Endothelial cell of umbilical vein (primary cell): Measurements from ENCODE around the gene IGSF9B. TPM values are rescaled to one million over a fixed set of nuclear protein-coding genes. Genes with fewer than 3 reads are reported as not detected.

ENCODE experiments used
- BruUV-seq: library from RNA; stranded (reverse); fragments of 400-500 nt; replicated peaks from 2 replicates; lab custom pipeline; 2021; lab: Mats Ljungman, UMichigan
- CTCF ChIA-PET: fragments of 300-600, 350-600 bp; sonication (Branson Sonifier 250); formaldehyde crosslinking; loops from one replicate; lab custom pipeline; 2021; ENCODE audit warnings: antibody characterized with exemption, inconsistent platforms; lab: Charles Lee
- POLR2A ChIA-PET: fragments of 300-600, 350-600 bp; sonication (Branson Sonifier 250); formaldehyde crosslinking; loops from one replicate; lab custom pipeline; 2021; ENCODE audit warnings: antibody characterized with exemption, inconsistent platforms; lab: Charles Lee
- DNase-seq: peaks from one replicate; pipeline ENCODE4 v3.0.0-alpha.2; 2011; ENCODE audit warnings: low read depth, low spot score
- FAIRE-seq: peaks from 2 replicates; lab custom pipeline; 2011; peaks lifted over from hg19 to GRCh38; lab: Jason Lieb, UNC
- H2AFZ ChIP-seq: 2 replicates; pipeline ENCODE4 v1.6.0; 2012; ENCODE audit warnings: low read depth, low read length, control low read depth, inconsistent platforms
- H3K27ac ChIP-seq: 2 replicates; pipeline ENCODE4 v1.5.1; 2011; ENCODE audit warnings: low read depth, mild to moderate bottlenecking, control low read depth, low read length, moderate library complexity; ENCODE audit not compliant: insufficient read depth
- H3K27me3 ChIP-seq, 2 experiments: 2 replicates each; pipeline versions ENCODE4 v1.6.0 to v1.6.1; 2011; ENCODE audit warnings: low read length in 2 of 2, mixed read lengths in 1 of 2; ENCODE audit not compliant: control insufficient read depth in 2 of 2, insufficient read depth in 2 of 2
- H3K36me3 ChIP-seq, 2 experiments: 2 replicates in 1 of 2; 3 replicates in 1 of 2; pipeline ENCODE4 v1.5.1; 2011; ENCODE audit warnings: low read length in 2 of 2, mild to moderate bottlenecking in 1 of 2, moderate library complexity in 1 of 2; ENCODE audit not compliant: control insufficient read depth in 2 of 2, insufficient read depth in 2 of 2; ENCODE audit errors: extremely low read depth in 1 of 2
- H3K4me1 ChIP-seq: 3 replicates; pipeline ENCODE4 v1.5.1; 2011; ENCODE audit warnings: mild to moderate bottlenecking, low read length; ENCODE audit not compliant: control insufficient read depth, insufficient read depth; ENCODE audit errors: extremely low read depth
- H3K4me2 ChIP-seq: 2 replicates; pipeline ENCODE4 v1.6.1; 2011; ENCODE audit warnings: low read length, control low read depth, mixed read lengths; ENCODE audit not compliant: insufficient read depth
- H3K4me3 ChIP-seq, 3 experiments: fragments of 200-600 bp in 1 of 3; sonication (generic), shearing (Covaris generic) in 1 of 3; replicated peaks in 1 of 3; 2 replicates each; pipeline ENCODE4 v1.5.1; 2011 to 2016; ENCODE audit warnings: control low read depth in 3 of 3, low read length in 3 of 3, mild to moderate bottlenecking in 2 of 3, inconsistent platforms in 1 of 3, low read depth in 1 of 3, moderate library complexity in 1 of 3; ENCODE audit not compliant: insufficient read depth in 1 of 3
- H3K79me2 ChIP-seq: 2 replicates; pipeline ENCODE4 v1.6.0; 2012; ENCODE audit warnings: low read length, inconsistent platforms; ENCODE audit not compliant: control insufficient read depth, insufficient read depth
- H3K9ac ChIP-seq: replicated peaks from 2 replicates; pipeline ENCODE3; 2011; ENCODE audit warnings: low read length, control low read depth; ENCODE audit not compliant: insufficient read depth; ENCODE audit errors: extremely low read depth
- H3K9me1 ChIP-seq: replicated peaks from 3 replicates; pipeline ENCODE4 v1.6.0; 2011; ENCODE audit warnings: mild to moderate bottlenecking, low read length; ENCODE audit not compliant: control insufficient read depth, insufficient read depth; ENCODE audit errors: extremely low read depth
- H3K9me3 ChIP-seq: replicated peaks from 2 replicates; pipeline ENCODE4 v1.5.1; 2012; ENCODE audit warnings: low read length, inconsistent platforms; ENCODE audit not compliant: control insufficient read depth, insufficient read depth
- H4K20me1 ChIP-seq: replicated peaks from 2 replicates; pipeline ENCODE3; 2011; ENCODE audit warnings: mild to moderate bottlenecking, low read length; ENCODE audit not compliant: control insufficient read depth, insufficient read depth; ENCODE audit errors: extremely low read depth
- CTCF ChIP-seq, 2 donors: IDR thresholded peaks; 1 replicate in 1 of 2; 2 replicates in 1 of 2; pipeline ENCODE4 v1.5.1; 2011; ENCODE audit warnings: low read length in 2 of 2, mild to moderate bottlenecking in 2 of 2, moderate library complexity in 2 of 2, control low read depth in 1 of 2, inconsistent platforms in 1 of 2, low read depth in 1 of 2; ENCODE audit not compliant: insufficient read depth in 1 of 2; ENCODE audit errors: extremely low read depth in 1 of 2
- EZH2 ChIP-seq: IDR thresholded peaks from 2 replicates; pipeline ENCODE4 v1.6.1; 2012; ENCODE audit warnings: borderline replicate concordance, low read depth, mild to moderate bottlenecking, moderate library complexity, low read length, inconsistent platforms; ENCODE audit not compliant: severe bottlenecking
- JUN ChIP-seq: IDR thresholded peaks from 2 replicates; pipeline ENCODE4 v1.6.1; 2011; ENCODE audit warnings: borderline replicate concordance, low read depth; ENCODE audit not compliant: insufficient read length, insufficient read depth
- MYC ChIP-seq: IDR thresholded peaks from one replicate; pipeline ENCODE4 v1.6.1; 2011; ENCODE audit warnings: mild to moderate bottlenecking, low read depth, low read length
- POLR2A ChIP-seq: IDR thresholded peaks from 2 replicates; pipeline ENCODE4 v1.6.1; 2012; ENCODE audit warnings: low read depth, mild to moderate bottlenecking, control low read depth, low read length
- POLR2AphosphoS5 ChIP-seq: IDR thresholded peaks from 2 replicates; pipeline ENCODE4 v1.6.1; 2012; ENCODE audit warnings: low read depth, mild to moderate bottlenecking, control low read depth, low read length, moderate library complexity; ENCODE audit not compliant: insufficient read depth
- dilution Hi-C: fragments of 300-500 bp; cut with MboI; formaldehyde crosslinking; loops from one replicate; pipeline ENCODE4 v1.15.0; 2019; ENCODE audit warnings: low sequenced_read_pairs; ENCODE audit not compliant: extremely low pct_ligation_motif_present
- intact Hi-C: fragments of 100-400 bp; cut with micrococcal nuclease; formaldehyde crosslinking; loops from one replicate; pipeline ENCODE4 v1.10.0; 2022
- polyA plus RNA-seq, 4 experiments: library from polyadenylated mRNA; depleted of rRNA in 3 of 4; stranded (reverse) in 3 of 4; unstranded in 1 of 4; fragments of >200 nt; gene quantifications; 2 replicates each; pipeline versions ENCODE4 v1.2.1 to v1.2.3, GENCODE V29; 2011 to 2012; ENCODE audit warnings: missing spikeins in 1 of 4
- total RNA-seq: library from RNA; stranded (reverse); gene quantifications from 2 replicates; pipeline ENCODE4 v1.2.3, GENCODE V29; 2021

The IGSF9B gene
- total and polyA plus RNA-seq, 2 donors (not counting 3 experiments of a cell fraction or from before 2014, with no cell fraction given): 0.15 to 0.18 TPM

- no peak for DNase-seq
- TF ChIP-seq MYC: no peak
- TF ChIP-seq CTCF (IDR thresholded peaks at IDR 0.05; ENCODE audit: extremely low read depth in 1 of 2, insufficient read depth in 1 of 2, low read depth in 1 of 2, low read length in 2 of 2): no peak
- no peak for TF ChIP-seq POLR2A
- no peak for TF ChIP-seq JUN
- no peak for TF ChIP-seq POLR2AphosphoS5
- no peak for TF ChIP-seq EZH2
Measured at GRCh38 chr11:133896642-133897330, 60.0 kb downstream of the IGSF9B start.

More at GRCh38 chr11:133896642-133897330, 60.0 kb downstream of the IGSF9B start:
- dilution Hi-C loops: no loop called here
- no peak overlapping the region for H2AFZ ChIP-seq
- no peaks in the 10 kb centered on the region for H3K79me2 ChIP-seq
- no peak for FAIRE-seq
- no peaks in the 10 kb centered on the region for H3K9me1 ChIP-seq
- H3K36me3 ChIP-seq: no peaks in the 10 kb centered on the region
- H3K9ac ChIP-seq: no peak overlapping the region
- no peaks in the 10 kb centered on the region for H3K4me1 ChIP-seq
- POLR2A ChIA-PET: no interaction called here
- H3K9me3 ChIP-seq: no peaks in the 10 kb centered on the region
- intact Hi-C loops: no loop called here
- H3K4me3 ChIP-seq: no peak overlapping the region
- H3K4me2 ChIP-seq: no peak overlapping the region
- CTCF ChIA-PET: no interaction called here
- H4K20me1 ChIP-seq: no peaks in the 10 kb centered on the region
- BruUV-seq: no TSS peak
- no peak overlapping the region for H3K27ac ChIP-seq
- no peaks in the 10 kb centered on the region for H3K27me3 ChIP-seq
